Transverse colon (tissue), 3 donors: ENCODE results near the gene VAV2.

Experiments used
- POLR2A ChIP-seq: fragments of 450-650 bp; IDR thresholded peaks from one replicate; pipeline ENCODE4 v1.6.1; 2016; ENCODE audit warnings: antibody characterized with exemption, mild to moderate bottlenecking, moderate library complexity
- TF ChIP-seq, protein P1 (sequence below), 5 experiments: fragments of 200-600 bp in 3 of 5; fragments of 450-650 bp in 2 of 5; sonication (generic) in 3 of 5; IDR thresholded peaks; 1 replicate in 2 of 5; 2 replicates in 3 of 5; pipeline ENCODE4 v1.5.1; 2016 to 2017; ENCODE audit warnings: antibody characterized with exemption in 5 of 5, inconsistent platforms in 3 of 5, mild to moderate bottlenecking in 2 of 5, moderate library complexity in 1 of 5

GRCh38 chr9:133997584-133997983 lies 5.5 kb upstream of the VAV2 start:
- TF ChIP-seq, protein P1, sequence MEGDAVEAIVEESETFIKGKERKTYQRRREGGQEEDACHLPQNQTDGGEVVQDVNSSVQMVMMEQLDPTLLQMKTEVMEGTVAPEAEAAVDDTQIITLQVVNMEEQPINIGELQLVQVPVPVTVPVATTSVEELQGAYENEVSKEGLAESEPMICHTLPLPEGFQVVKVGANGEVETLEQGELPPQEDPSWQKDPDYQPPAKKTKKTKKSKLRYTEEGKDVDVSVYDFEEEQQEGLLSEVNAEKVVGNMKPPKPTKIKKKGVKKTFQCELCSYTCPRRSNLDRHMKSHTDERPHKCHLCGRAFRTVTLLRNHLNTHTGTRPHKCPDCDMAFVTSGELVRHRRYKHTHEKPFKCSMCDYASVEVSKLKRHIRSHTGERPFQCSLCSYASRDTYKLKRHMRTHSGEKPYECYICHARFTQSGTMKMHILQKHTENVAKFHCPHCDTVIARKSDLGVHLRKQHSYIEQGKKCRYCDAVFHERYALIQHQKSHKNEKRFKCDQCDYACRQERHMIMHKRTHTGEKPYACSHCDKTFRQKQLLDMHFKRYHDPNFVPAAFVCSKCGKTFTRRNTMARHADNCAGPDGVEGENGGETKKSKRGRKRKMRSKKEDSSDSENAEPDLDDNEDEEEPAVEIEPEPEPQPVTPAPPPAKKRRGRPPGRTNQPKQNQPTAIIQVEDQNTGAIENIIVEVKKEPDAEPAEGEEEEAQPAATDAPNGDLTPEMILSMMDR (IDR thresholded peaks at IDR 0.05), result no peak
- TF ChIP-seq POLR2A, result no peak
